NCI-H524 treated with DMSO at 0.1 percent for 48 hours (cell line): ENCODE data around the gene UBE2L3.
"Not testable (repeated sequence)": the region's sequence is repeated elsewhere in the genome, so short reads cannot be mapped to it uniquely, and the experiment has no call there.

Experiments used
- DNase-seq: peaks from one replicate; lab custom pipeline; 2025; lab: John Stamatoyannopoulos, UW

Gene UBE2L3

GRCh38 chr22:21626735-21627469 is 59.4 kb downstream of the UBE2L3 start:
- peak; percentile 81 for DNase-seq

GRCh38 chr22:21628386-21629254 is 61.1 kb downstream of the UBE2L3 start:
- no peak for DNase-seq

DNA sequence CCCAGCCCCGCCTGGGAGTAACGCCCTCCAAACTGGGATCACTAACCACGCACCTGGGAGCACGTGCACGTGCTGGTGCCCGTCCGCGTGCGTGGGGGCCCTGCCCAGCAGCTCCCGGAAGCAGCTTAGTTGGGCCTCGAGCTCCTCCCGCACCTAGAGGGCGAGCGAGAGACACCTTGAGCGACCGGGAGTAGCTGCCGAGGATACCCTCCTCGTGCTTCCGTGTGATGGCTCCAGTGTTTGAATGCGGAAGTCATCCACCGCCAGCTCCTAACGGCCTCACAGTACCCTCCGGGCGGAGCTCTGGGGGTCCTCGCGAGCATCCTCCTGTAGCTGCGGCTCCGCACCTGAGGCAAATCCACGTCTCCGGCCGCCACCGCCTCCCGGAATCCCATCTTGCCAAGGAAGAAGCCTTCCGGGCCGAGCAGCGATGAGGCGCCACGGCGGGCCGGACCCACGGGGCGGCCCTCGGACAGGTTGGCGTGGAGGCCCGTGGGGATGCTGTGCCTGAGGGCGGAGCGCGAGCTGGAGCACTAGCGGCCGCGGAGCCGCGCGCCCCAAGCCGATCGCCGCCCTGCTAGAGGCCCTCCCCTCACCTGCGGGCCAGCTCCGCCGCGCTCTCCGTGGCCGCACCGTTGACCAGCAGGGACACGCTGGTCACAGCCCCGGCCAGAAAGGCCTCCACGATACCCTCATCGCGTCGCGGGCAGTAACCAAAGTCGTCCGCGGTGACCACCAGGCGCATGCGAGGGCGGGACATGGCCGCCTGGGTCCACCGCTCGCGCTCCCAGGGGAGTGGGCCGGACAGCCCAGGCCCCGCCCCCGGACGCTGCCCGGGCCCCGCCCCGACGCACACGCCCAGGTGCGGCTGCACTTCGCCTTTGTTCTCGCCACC is 62.0 kb downstream of the UBE2L3 start, which contains the start of gene YDJC:
Gene YDJC, minus strand, starts transcription at position 768 of the 895 bp plus-strand sequence. Its CDS starts 8 bp downstream, at position 760.
- peak; percentile 74 for DNase-seq

DNA sequence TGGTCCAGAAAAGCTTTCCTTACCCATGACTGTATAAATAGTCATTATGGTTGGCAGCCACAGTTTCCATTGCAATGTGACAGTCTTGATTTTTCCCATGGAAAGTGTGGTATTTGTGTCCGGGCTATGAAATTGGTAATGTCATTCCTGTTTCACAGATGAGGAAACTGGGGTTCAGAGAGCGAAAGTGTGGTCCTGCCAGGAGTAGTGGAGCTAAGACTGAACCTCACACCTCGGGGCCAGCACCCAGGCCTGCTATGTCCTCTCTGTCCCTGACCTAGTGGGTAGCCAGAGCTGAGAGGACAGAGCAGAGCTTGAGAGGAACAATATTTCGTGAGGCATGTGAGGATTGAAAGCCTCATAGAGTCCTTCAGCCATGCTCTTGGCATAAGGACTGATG is 63.5 kb downstream of the UBE2L3 start:
- DNase-seq = no peak

- DNase-seq = no peak
Observed at GRCh38 chr22:21632237-21632895, 64.9 kb downstream of the UBE2L3 start, which contains the start of gene CCDC116. Gene CCDC116 (plus strand): TSS chr22:21632760. CDS start chr22:21633182, 422 bp downstream.

- DNase-seq = no peak
Observed at GRCh38 chr22:21632931-21633330, 65.4 kb downstream of the UBE2L3 start.

DNA sequence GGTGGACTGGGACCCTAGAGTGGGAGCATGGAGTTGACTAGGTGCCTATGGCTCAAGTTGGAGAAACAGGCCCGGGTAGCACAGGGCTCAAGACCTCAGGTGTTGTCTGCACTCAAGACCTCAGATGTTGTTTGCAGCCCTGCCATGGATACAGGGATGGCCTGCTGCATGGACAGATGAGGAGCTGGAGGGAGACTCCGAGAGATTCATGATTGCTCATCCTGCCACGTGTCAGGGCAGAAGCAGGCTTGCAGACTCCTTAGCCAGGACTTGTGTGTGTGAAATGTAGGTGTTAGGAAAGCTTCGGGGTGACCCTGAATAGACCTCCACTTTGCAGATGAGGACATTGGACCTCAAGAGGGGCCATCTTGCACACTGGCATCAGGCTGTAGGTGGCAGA is 66.0 kb downstream of the UBE2L3 start:
- DNase-seq = no peak

DNA sequence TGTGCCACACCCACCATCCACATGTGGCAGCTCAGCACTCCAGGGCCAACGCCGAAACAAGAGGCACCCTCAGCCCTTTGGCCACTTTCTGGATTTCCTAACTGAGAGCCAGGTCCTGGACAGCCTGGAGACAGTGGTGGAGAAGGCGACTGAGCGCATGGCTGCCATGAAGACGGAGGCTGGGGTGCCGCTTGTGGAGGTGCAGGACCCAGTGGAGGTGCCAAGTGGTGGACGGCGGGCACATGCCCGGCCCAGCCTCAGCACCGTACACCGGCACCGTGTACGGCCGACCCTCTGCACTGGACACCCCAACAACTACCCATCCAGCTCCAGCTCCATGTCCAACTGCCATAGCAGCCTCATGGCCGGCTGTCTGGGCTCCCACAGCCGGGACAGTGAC is 66.6 kb downstream of the UBE2L3 start:
- no peak for DNase-seq

DNA sequence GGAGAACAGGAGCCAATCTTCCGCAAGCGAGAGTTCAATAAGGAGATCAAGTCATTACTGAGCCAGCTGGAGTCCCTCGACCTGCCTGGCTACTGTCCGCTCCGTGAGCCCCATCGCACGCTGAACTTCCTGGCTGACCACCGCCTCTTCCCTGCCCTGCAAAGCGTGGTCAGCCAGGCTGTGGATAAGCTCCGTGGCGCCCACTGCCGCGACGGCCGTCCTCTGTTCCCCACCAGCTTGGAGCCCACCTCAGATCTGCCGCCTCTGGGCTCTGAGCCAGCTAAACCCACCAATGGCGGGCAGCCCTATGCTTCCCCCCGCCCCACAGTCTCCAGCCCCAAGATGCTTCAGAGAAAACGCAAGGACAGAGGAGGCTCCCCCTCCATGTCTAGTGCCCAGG is 67.3 kb downstream of the UBE2L3 start:
- DNase-seq = no peak

DNA sequence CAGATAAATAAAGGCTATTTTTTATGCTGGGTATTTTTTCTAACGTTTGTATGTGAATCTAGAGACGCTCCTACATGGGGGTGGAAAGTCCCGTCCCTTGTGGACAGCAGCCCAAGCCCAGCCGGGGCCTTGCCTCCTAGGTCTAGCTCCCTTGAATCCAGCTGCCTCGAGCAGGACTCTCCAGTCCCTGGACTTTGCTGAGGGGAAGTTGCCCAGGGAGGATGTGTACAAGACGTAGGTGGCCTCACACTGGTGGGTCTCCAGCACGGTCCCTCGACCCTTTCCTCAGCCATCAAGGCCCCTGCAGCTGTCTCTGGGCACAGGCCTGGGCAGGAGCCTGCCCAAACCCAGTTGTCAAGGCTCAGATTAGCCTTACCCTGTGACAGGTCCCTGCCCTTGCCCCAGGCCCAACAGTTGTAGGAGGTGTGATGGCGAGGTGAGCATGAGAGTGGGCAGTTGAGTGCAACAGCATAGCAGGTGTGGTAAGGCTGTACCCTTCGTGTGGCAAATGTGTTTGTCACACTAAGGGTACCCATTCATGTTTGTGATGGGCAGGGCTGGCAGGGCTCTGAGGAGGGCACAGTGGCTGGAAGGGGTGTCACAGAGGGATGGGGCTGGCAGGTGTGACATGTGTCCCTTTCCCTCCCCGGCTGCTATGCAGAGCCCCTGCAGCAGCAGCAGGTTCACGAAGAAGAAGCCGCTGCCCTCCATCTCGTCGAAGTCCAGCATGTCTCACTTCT is 68.4 kb downstream of the UBE2L3 start:
- no peak for DNase-seq

DNA sequence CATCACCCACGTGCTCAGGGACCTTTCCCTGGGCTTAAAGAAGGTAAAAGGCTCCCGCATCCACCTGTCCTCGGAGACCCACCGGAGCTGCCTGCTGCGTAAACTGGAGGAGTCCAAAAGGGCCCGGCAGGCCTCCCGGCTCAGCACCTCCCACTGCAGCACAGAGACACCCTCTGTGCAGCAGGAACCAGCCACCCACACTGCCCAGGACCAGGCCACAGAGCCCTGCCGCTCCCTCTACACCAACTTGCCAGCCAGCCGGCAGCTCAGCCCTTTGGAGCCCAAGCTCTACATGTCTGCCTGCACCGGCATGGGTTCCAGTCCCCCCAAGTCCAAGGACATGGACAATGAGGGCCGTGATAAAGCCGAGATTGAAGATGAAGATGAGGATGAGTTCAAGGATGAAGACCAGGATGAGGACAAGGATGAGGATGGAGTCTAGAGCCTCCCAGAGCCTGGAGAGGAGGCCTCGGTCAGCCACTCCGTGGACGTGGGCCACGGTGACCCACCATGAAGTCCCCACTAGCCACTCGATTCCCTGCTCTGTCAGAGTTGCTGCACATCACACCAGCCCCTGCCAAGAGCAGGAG is 69.2 kb downstream of the UBE2L3 start:
- DNase-seq = no peak

GRCh38 chr22:21637450-21637849 is 69.9 kb downstream of the UBE2L3 start:
- not testable (repeated sequence) for DNase-seq

GRCh38 chr22:21639359-21639758 is 71.8 kb downstream of the UBE2L3 start:
- no peak for DNase-seq

DNA sequence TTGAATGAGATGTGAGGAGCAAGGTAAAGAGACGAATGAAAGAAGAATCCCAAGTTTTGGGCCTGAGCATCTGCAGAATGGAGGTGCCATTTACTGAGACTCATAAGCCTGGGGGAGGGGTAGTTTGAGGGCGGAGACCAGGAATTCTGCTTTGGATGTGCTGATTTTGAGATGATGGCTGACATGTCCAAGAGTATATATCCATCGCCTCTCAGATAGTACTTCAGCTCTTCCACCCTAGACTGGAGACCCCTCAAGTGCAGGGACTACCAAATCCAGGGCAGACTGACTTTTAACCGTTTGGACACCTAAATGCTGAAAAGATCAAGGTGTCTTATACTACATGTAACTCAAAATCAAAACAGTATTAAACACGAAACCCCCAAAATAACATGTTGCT is 73.3 kb downstream of the UBE2L3 start:
- DNase-seq = no peak

GRCh38 chr22:21641417-21641788 is 73.9 kb downstream of the UBE2L3 start:
- DNase-seq = no peak

- DNase-seq = peak; percentile 90
Observed at GRCh38 chr22:21641789-21642583, 74.5 kb downstream of the UBE2L3 start, which contains the start of gene SDF2L1. Gene SDF2L1 (plus strand): TSS chr22:21642302. CDS start chr22:21642337, 35 bp downstream.

GRCh38 chr22:21642584-21643448 is 75.3 kb downstream of the UBE2L3 start:
- DNase-seq = no peak
